GM18951 (cell line): Measurements from ENCODE around the gene ADTRP.

ENCODE experiments used
- POLR2A ChIP-seq: IDR thresholded peaks from 4 replicates; pipeline ENCODE4 v1.6.1; 2011; ENCODE audit warnings: mild to moderate bottlenecking; ENCODE audit not compliant: insufficient read length, insufficient read depth; ENCODE audit errors: extremely low read depth
- in situ Hi-C: fragments of 300-500 bp; cut with MboI; formaldehyde crosslinking; loops from one replicate; pipeline ENCODE4 v1.12.0; 2022; ENCODE audit warnings: low sequenced_read_pairs, mixed read lengths, inconsistent platforms; ENCODE audit not compliant: unreplicated experiment

Gene ADTRP

DNA sequence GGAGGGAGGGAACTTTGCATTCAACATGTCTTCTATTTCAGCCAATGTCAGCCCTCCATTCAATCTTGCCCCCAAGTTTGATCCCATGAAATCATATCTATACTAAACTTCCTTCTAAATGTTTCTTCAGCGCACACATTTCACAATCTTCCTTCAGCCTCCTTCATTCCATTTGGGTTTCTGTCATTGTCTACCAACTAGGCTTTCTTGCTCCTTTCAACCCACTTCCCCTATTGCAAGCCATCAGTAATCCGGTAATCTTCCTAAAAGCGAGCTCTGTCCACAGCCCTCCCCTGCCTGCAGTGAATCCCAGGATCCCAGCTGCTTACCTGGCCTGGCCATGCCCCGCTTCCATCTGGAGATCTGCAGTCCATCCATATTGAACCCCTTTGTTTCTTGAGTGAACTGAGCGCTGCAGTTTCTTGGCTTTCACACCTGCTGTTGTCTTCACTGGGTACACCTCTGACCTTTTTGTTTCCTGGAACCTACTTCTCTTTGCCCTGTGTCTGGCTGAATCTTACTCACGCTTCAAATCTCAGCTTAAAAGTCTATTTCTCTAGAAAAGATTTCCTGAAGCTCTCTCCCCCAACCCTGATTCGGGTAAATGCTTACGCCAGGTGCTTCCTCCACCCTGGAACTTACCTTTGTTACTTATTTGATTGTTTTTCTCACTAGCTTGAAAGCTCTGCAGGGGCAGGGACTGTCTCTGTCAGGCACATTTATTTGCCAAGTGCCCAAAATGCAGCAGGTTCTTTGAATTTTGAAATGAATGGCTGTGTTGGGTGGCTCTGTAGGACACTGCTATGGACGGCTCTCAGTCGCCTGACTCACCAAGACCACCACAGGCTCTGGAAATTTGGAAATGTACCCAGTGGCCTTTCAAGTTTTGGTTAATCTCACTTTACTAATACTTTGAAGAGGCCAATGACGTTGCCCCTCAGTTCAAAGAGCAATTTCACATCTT lies 50.3 kb downstream of the ADTRP start:
- in situ Hi-C loops: no loop called here
- TF ChIP-seq POLR2A: no peak

DNA sequence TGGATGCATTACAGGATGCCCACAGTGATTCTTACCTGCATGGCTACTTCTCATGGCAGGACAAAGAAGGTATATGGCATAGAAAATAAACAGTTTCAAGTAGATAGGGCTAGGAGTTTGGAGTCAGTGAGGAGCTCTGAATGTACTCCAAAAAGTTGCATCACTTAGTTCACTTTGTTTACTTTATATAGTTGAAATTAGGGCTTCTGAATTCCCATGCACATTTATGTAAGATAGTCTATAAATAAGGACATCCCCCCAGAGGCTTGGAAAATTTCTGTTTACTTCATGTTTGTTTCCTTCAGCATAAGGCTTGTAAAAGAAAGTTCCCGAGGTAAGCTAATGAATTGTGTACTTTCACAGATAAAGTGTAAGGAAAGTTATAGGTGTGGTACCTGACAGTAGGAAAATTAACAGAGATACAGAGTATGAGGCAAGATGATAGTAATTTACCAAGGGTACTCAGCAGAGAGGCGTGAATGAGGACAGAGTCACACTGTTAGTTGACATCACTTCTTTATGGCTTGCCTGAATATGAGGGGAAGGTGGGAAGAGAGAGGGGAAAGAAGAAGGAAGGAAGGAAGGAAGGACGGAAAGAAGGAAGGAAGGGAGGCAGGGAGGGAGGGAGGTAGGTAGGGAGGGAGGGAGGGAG lies 51.1 kb downstream of the ADTRP start:
- TF ChIP-seq POLR2A: no peak
- in situ Hi-C loops: no loop called here

GRCh38 chr6:11724286-11724685 lies 54.3 kb downstream of the ADTRP start:
- in situ Hi-C loops: no loop called here
- no peak for TF ChIP-seq POLR2A

DNA sequence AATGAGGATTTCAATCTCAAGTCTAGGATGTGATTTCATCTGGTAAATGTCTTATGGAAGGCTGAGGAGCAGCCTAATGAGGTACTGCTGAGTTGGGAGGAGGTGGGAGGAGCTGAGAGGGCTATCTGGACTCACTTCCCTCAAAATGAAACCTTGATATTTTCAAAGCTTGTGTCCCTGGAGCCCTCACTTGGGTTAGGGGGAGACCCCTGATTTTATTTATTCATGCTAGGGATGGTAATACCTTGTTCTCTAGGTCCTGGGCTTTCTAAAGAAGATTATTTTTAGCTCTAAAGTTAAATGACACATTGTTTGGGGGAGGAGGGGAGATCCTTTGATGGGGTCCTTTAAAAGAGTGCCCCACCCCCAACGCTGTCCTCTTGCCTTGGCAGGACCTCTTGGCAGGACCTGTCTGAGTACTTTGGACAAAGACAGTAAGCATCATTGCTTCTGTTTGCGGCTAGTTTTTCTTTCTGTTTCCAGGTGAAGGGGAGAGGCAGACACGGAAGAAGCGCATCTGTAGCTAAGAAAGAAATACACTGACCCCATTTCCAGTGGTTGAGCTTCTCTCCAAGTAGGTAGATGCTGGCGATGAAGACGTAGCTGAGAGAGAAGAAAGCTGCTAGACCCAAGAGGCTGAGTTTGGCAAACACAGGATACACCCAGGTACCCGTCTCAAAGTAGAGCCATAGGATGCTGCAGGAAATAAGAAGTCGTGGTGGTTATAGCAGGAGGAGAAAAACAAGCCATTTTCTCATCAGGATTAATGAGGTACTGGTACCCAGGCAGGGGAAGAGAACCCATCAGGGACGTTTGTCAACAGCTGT lies 55.6 kb downstream of the ADTRP start:
- in situ Hi-C loops: no loop called here
- TF ChIP-seq POLR2A: no peak

GRCh38 chr6:11722220-11722619 lies 56.4 kb downstream of the ADTRP start:
- in situ Hi-C loops: no loop called here
- TF ChIP-seq POLR2A: no peak

- in situ Hi-C loops: no loop called here
- no peak for TF ChIP-seq POLR2A
These were observed 60.1 kb downstream of the ADTRP start for GRCh38 chr6:11718463-11718862.

GRCh38 chr6:11718031-11718430 lies 60.6 kb downstream of the ADTRP start:
- no peak for TF ChIP-seq POLR2A
- in situ Hi-C loops: no loop called here

DNA sequence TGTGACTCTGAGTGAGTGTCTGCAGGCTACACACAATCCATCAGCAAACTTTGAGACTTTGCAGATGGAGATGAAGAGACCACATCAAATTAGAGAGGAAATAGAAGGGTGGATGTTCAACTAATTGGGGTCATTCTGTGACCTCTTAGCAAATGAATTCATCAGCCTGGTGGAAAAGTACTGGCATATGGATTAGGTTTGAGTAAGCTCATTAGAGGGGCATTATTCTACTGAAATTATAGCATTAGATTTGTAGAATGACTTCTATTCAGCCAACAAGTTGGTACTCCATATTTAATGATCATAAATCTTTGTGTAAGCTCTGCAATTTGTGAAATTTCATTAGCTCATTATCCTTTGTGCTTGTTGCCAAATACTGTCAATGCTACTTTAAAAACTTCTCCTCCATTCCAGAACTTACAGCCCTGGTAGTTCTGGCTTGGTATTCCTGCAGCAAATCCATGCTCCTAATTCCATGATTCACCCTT lies 63.8 kb downstream of the ADTRP start:
- in situ Hi-C loops: no loop called here
- no peak for TF ChIP-seq POLR2A

DNA sequence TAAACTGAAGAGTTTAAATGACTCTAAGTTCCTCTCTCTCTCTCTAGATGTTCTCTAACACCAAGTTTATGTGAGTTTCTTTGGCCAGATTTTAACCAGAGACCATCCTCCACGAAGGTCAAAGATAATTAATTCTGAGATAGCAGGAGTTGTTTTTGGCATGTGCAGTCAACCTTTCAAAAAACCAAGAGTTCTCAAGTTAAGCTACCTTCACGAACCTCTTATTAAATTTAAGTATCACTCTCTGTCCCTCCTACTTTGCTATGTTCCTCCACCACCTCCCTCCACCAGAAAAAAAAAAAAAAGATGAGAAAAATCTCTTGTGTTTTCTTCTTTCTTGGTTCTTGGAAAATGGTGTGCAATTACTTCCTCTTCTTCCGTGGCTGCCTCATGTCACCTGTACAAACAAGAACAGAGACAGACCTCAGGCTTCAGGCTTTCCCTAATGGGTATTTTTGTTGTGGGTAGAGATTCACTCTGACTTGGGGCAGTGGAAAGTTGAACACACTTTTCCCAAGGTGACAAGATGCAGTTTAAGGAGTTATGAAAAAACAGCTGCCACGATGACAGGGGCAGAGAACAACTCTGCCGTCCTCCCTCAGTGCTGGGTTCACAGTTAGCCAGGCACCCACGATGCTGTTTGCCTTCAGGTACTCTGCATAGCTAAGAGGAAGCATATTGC lies 64.3 kb downstream of the ADTRP start:
- TF ChIP-seq POLR2A: no peak
- in situ Hi-C loops: no loop called here

DNA sequence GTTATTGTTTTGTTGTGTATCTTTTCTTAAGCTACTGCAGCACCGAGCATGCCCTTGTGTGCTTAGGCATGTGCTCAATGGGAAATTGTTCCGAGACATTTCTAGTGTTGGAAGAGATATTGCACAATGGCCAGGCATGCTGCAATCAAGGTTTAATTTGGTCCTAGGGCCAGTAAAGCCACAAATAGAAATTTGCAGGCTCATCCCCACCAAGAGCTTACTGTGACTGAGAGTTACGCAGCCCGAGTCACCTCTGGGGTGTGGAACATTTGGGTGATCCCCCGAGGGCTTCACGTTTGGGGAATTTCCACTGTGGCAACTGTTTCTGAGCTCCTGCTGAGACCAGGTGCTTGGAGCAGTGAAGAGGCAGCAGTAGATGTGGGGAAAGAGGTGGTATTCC lies 65.8 kb downstream of the ADTRP start:
- no peak for TF ChIP-seq POLR2A
- in situ Hi-C loops: no loop called here

DNA sequence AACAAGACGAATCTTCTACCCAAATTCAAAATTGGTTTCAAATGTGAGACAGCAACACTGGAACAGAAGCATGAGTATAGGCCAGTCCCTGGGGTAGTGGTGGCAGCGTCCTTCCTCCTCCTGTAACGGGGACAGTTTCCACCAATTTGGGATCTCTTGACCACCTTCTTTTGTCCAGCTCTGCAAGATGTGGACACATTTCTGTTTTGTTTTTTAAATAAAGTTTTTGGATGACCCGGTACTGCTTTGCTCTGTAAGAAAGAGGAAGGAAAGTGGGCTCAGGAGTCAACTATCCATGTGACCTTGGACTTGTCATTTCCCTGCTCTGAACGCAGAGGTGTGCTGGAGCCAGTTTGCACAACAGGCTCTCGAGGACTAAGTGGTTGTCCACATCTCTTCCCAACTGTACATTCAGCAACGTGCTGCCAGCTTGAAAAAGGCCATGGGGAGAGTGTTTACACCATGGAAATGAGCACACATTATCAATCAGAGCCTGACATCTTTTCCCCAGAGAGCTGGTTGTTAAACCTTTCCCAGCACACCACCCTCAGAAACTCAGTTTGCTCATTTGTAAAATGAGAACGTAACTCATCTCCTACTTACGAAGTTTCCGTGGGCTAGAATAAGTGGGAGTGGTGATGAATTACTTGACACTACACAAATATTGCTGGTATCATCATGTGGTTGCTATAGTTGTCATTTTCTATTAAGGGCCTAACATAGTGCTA lies 66.5 kb downstream of the ADTRP start:
- in situ Hi-C loops: no loop called here
- no peak for TF ChIP-seq POLR2A
